ENCODE results near the gene CHMP1A. TPM values are rescaled to one million over a fixed set of nuclear protein-coding genes. Genes with fewer than 3 reads are reported as not detected.
"Not testable (repeated sequence)": the region's sequence is repeated elsewhere in the genome, so short reads cannot be mapped to it uniquely, and the experiment has no call there.

Gene CHMP1A
- total RNA-seq, 2 experiments from 2014 or later, result 95.7 to 98.9 TPM

- Mint-ChIP-seq H3K27me3 (ENCODE audit: low read depth) (no peaks in the 10 kb centered on the region), H3K36me3 (ENCODE audit: low read depth) (peaks cover 11% of the 10 kb centered on the region), H3K4me3 (no peak overlapping the region), H3K27ac (no peak overlapping the region), H3K4me1 (ENCODE audit: low read depth) (peaks cover 39% of the 10 kb centered on the region), H3K9me3 (ENCODE audit: insufficient read depth) (no peaks in the 10 kb centered on the region)
- ChIA-PET POLR2A (no interaction called here), CTCF (interaction anchor here (0.8 to 4.4 kb wide), 4 partner anchors 9 to 165 kb away, joined by 3 to 25 read pairs (median 13); partner anchors contain the start of gene FANCA)
- ATAC-seq, result no peak
- no peak for DNase-seq
Measured at GRCh38 chr16:89697616-89698331, 40.3 kb upstream of the CHMP1A start.

DNA sequence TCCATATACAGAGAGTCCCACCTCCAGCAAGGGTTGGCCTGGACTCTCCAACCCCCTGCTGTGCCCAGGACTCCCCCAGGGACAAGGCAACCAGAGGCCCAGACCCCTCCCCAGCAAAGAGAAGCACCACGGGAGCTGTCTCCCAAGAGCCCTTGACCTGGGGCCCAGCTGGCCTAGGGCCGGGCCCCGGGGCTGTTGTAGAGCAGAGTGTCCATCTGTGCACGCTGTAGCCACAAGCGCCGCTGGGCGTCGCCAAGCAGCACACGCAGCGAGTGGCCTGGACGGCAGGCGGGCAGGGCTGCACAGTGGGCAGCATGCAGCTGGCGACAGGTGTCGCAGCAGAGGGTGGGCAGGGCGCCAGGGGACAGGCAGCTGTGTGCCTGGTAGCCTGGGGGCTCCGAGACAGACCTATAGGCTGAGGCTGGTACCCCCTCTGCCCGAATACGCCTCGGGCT is 39.7 kb upstream of the CHMP1A start:
- no peak overlapping the region for H3K27ac Mint-ChIP-seq
- H3K4me1 Mint-ChIP-seq (ENCODE audit: low read depth), result peaks cover 33% of the 10 kb centered on the region
- H3K27me3 Mint-ChIP-seq (ENCODE audit: low read depth), result no peaks in the 10 kb centered on the region

DNA sequence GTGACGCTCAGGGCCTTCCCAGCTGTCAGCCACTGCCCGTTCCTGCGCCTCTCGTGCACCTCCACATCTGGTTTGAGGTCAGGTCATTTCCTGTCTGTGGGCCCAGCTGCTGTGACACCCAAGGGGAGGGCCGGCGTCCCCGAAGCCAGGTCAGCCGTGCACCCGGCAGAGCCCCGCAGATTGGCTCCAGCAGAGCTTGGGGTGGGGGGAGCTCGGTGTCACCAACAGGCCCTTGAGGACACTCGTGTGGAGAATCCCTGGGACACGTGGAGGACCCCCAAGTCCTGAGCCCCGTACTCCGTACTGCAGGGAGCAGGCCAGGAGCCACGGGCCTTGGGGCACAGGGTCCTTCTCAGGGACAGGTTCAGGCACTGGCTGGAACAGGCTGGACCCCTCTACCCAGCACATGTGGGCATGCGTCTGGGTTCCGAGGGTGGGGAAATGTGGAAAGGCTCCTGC is 39.2 kb upstream of the CHMP1A start:
- H3K4me3 Mint-ChIP-seq, result no peak overlapping the region
- H3K9me3 Mint-ChIP-seq (ENCODE audit: insufficient read depth), result no peaks in the 10 kb centered on the region
- CTCF ChIA-PET, result interaction anchor here (0.8 to 1.2 kb wide), 2 partner anchors 96 to 120 kb away, joined by 3 to 4 read pairs; partner anchors contain the start of gene FANCA
- H3K4me1 Mint-ChIP-seq (ENCODE audit: low read depth), result peaks cover 32% of the 10 kb centered on the region
- ATAC-seq (no peak), DNase-seq (peak; percentile 75)
- H3K36me3 Mint-ChIP-seq (ENCODE audit: low read depth), result peaks cover 14% of the 10 kb centered on the region
- H3K27ac Mint-ChIP-seq, result no peak overlapping the region
- POLR2A ChIA-PET, result no interaction called here
- no peaks in the 10 kb centered on the region for H3K27me3 Mint-ChIP-seq (ENCODE audit: low read depth)

More for the DNA sequence above, 39.7 kb upstream of the CHMP1A start:
- Mint-ChIP-seq H3K4me3 (no peak overlapping the region), H3K9me3 (ENCODE audit: insufficient read depth) (no peaks in the 10 kb centered on the region), H3K36me3 (ENCODE audit: low read depth) (peaks cover 13% of the 10 kb centered on the region)
- ChIA-PET POLR2A (no interaction called here), CTCF (interaction anchor here (0.8 to 3.9 kb wide), 3 partner anchors 8 to 119 kb away, joined by 3 to 25 read pairs (median 4); partner anchors contain the start of gene FANCA)
- DNase-seq (no peak), ATAC-seq (no peak)

DNA sequence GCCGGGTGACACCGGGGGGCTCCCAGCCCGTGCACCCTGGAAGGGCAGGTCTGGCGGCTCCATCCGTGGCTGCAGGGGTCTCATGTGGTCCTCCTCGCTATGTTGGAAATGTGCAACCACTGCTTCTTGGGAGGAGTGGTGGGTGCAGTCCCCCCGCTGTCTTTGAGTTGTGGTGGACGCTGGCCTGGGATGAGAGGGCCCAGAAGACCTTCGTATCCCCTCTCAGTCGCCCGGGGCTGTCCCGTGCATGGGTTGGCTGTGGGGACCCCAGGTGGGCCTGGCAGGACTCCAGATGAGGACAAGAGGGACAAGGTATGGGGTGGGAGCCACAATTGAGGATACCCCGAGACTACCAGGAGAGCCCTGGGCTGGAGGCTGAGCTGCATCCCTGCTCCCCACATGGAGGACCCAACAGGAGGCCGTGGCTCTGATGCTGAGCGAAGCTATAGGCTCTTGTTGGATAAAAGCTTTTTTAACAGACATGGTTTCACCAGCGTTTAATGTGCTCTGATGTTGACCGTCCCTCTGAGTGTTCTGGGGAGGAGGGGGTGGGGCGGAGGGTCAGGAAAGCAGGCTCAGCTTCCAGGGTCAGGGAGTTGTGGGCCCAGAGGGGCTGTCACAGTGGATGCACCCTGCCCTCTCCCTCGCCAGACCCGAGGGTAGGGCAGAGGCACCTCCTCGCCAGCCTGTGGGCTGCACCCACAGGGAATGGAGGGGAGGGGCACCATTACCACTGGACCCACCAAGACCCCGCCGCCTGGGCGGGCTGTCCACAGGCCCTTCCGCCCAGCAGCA is 38.6 kb upstream of the CHMP1A start:
- peaks cover 32% of the 10 kb centered on the region for H3K4me1 Mint-ChIP-seq (ENCODE audit: low read depth)
- ChIA-PET CTCF (interaction anchor here (1.2 kb wide), 1 partner anchor 97 kb away, joined by 4 read pairs; no protein-coding TSS in a partner anchor), POLR2A (interaction anchor here (1.0 kb wide), 1 partner anchor 9 kb away, joined by 4 read pairs; the partner anchor contains the start of gene CDK10)
- H3K4me3 Mint-ChIP-seq, result no peak overlapping the region
- H3K27me3 Mint-ChIP-seq (ENCODE audit: low read depth), result no peaks in the 10 kb centered on the region
- ATAC-seq (no peak), DNase-seq (no peak)
- no peak overlapping the region for H3K27ac Mint-ChIP-seq
- H3K9me3 Mint-ChIP-seq (ENCODE audit: insufficient read depth), result no peaks in the 10 kb centered on the region
- peaks cover 18% of the 10 kb centered on the region for H3K36me3 Mint-ChIP-seq (ENCODE audit: low read depth)

GRCh38 chr16:89695086-89695874 is 37.8 kb upstream of the CHMP1A start:
- Mint-ChIP-seq H3K36me3 (ENCODE audit: low read depth) (peaks cover 24% of the 10 kb centered on the region), H3K27me3 (ENCODE audit: low read depth) (no peaks in the 10 kb centered on the region), H3K9me3 (ENCODE audit: insufficient read depth) (no peaks in the 10 kb centered on the region), H3K4me3 (no peak overlapping the region), H3K27ac (no peak overlapping the region), H3K4me1 (ENCODE audit: low read depth) (peaks cover 26% of the 10 kb centered on the region)
- no peak for ATAC-seq
- ChIA-PET CTCF (interaction anchor here (1.1 kb wide), 1 partner anchor 11 kb away, joined by 3 read pairs; no protein-coding TSS in a partner anchor), POLR2A (interaction anchor here (1.0 kb wide), 1 partner anchor 8 kb away, joined by 4 read pairs; the partner anchor contains the start of gene CDK10)
- no peak for DNase-seq

- H3K27me3 Mint-ChIP-seq (ENCODE audit: low read depth); H3K4me3 Mint-ChIP-seq; H3K27ac Mint-ChIP-seq; DNase-seq; H3K9me3 Mint-ChIP-seq (ENCODE audit: insufficient read depth); ATAC-seq; POLR2A ChIA-PET: not testable (repeated sequence)
- Mint-ChIP-seq H3K36me3 (ENCODE audit: low read depth) (peaks cover 29% of the 10 kb centered on the region), H3K4me1 (ENCODE audit: low read depth) (peaks cover 20% of the 10 kb centered on the region)
- CTCF ChIA-PET, result interaction anchor here (1.1 kb wide), 1 partner anchor 11 kb away, joined by 3 read pairs; no protein-coding TSS in a partner anchor
Measured at GRCh38 chr16:89694784-89695085, 37.2 kb upstream of the CHMP1A start.

DNA sequence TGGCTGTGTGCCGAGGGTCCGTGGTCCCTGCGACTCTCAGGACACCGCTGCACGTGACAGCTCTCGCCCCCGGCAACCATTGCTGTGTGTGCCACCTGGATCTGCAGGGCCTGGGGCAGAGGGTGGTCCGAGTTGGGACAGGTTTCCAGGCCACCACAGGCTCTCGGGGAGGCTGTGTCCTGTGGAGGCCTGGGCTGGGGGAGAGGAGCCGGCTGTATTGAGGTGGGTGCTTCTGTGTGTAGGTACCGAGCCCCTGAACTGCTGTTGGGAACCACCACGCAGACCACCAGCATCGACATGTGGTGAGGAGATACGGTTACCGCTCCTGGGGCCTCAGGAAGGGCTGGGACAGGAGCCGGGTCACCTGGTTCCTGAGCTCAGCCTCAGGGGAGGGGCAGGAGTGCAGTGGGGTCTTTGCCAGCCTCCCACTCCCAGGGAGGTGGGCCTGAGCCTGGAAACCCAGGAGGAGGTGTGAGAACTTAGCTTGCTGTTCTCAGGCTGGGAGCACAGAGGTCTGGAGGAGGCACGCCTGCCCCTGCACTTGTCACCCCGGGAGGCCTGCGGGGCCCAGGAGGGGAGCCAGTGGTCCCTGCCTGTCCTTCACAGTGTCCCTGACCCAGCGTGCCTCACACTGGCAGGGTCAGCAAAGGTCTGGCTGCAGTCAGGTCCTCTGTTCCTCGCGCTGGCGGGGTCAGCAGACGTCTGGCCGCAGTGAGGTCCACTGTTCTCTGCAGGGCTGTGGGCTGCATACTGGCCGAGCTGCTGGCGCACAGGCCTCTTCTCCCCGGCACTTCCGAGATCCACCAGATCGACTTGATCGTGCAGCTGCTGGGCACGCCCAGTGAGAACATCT is 36.6 kb upstream of the CHMP1A start:
- ChIA-PET CTCF (interaction anchor here (1.1 kb wide), 1 partner anchor 12 kb away, joined by 3 read pairs; no protein-coding TSS in a partner anchor), POLR2A (no interaction called here)
- Mint-ChIP-seq H3K36me3 (ENCODE audit: low read depth) (peaks cover 29% of the 10 kb centered on the region), H3K4me1 (ENCODE audit: low read depth) (peaks cover 19% of the 10 kb centered on the region), H3K9me3 (ENCODE audit: insufficient read depth) (no peaks in the 10 kb centered on the region), H3K4me3 (no peak overlapping the region), H3K27me3 (ENCODE audit: low read depth) (no peaks in the 10 kb centered on the region), H3K27ac (no peak overlapping the region)
- ATAC-seq (no peak), DNase-seq (no peak)

DNA sequence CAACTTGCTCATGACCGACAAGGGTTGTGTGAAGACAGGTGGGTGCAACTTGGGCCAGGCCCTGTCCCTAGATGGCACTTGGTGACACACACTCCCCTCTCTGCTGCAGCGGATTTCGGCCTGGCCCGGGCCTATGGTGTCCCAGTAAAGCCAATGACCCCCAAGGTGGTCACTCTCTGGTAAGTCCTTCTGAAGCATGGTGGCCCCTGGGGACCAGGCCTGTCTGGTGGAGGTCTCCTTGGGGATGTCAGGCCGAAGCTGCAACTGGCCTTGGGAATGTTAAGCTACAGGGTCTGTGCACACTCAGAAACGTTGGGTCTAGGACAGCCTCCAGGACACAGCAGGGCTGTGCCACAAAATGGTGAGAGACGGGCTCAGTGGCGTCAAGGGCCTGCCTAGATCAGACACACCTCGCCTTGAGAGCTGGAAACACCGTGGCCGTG is 35.8 kb upstream of the CHMP1A start:
- POLR2A ChIA-PET, result no interaction called here
- no peak overlapping the region for H3K4me3 Mint-ChIP-seq
- ATAC-seq (no peak), DNase-seq (no peak)
- no peaks in the 10 kb centered on the region for H3K9me3 Mint-ChIP-seq (ENCODE audit: insufficient read depth)
- H3K4me1 Mint-ChIP-seq (ENCODE audit: low read depth), result peaks cover 22% of the 10 kb centered on the region
- CTCF ChIA-PET, result interaction anchor here (0.7 kb wide), 1 partner anchor 8 kb away, joined by 3 read pairs; the partner anchor contains the start of gene SPATA2L
- H3K36me3 Mint-ChIP-seq (ENCODE audit: low read depth), result peaks cover 30% of the 10 kb centered on the region
- no peaks in the 10 kb centered on the region for H3K27me3 Mint-ChIP-seq (ENCODE audit: low read depth)
- H3K27ac Mint-ChIP-seq, result no peak overlapping the region

GRCh38 chr16:89691986-89692569 is 34.6 kb upstream of the CHMP1A start:
- ATAC-seq (no peak), DNase-seq (no peak)
- Mint-ChIP-seq H3K9me3 (ENCODE audit: insufficient read depth) (no peaks in the 10 kb centered on the region), H3K4me3 (no peak overlapping the region), H3K4me1 (ENCODE audit: low read depth) (peaks cover 32% of the 10 kb centered on the region), H3K36me3 (ENCODE audit: low read depth) (peaks cover 35% of the 10 kb centered on the region), H3K27ac (no peak overlapping the region), H3K27me3 (ENCODE audit: low read depth) (no peaks in the 10 kb centered on the region)
- ChIA-PET CTCF (no interaction called here), POLR2A (no interaction called here)

GRCh38 chr16:89691231-89691985 is 33.9 kb upstream of the CHMP1A start:
- Mint-ChIP-seq H3K4me1 (ENCODE audit: low read depth) (peaks cover 27% of the 10 kb centered on the region), H3K27me3 (ENCODE audit: low read depth) (no peaks in the 10 kb centered on the region), H3K36me3 (ENCODE audit: low read depth) (peaks cover 37% of the 10 kb centered on the region), H3K4me3 (no peak overlapping the region), H3K27ac (no peak overlapping the region), H3K9me3 (ENCODE audit: insufficient read depth) (no peaks in the 10 kb centered on the region)
- DNase-seq (no peak), ATAC-seq (no peak)
- ChIA-PET CTCF (no interaction called here), POLR2A (no interaction called here)
